ENCODE data around the gene INO80.
"Not testable (repeated sequence)": the region's sequence is repeated elsewhere in the genome, so short reads cannot be mapped to it uniquely, and the experiment has no call there.

INO80 gene

DNA sequence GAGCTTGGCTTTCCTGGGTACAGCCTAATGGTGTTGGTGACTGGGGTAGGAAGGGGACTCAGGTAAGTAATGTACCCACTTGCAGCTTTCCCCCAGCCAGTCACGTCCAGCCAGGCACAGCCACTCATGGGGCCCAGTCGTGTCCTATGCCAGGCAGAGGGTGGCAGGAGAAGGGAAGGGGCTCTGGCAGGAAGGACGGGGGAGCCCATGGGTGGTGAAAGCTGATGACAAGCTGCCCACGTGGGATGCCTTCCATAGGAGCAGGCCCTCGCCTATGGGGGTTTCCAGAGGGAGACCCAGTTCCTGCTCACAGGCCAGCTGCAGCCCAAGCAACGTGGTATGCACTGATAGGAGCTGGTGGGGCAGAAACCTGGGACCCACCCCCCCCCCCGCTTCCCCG lies 152.1 kb downstream of the INO80 start:
- TF ChIP-seq, protein P1, sequence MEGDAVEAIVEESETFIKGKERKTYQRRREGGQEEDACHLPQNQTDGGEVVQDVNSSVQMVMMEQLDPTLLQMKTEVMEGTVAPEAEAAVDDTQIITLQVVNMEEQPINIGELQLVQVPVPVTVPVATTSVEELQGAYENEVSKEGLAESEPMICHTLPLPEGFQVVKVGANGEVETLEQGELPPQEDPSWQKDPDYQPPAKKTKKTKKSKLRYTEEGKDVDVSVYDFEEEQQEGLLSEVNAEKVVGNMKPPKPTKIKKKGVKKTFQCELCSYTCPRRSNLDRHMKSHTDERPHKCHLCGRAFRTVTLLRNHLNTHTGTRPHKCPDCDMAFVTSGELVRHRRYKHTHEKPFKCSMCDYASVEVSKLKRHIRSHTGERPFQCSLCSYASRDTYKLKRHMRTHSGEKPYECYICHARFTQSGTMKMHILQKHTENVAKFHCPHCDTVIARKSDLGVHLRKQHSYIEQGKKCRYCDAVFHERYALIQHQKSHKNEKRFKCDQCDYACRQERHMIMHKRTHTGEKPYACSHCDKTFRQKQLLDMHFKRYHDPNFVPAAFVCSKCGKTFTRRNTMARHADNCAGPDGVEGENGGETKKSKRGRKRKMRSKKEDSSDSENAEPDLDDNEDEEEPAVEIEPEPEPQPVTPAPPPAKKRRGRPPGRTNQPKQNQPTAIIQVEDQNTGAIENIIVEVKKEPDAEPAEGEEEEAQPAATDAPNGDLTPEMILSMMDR (IDR thresholded peaks at IDR 0.05; ENCODE audit: low read depth, low read length): no peak
- H3K4me3 ChIP-seq (ENCODE audit: low read depth, low read length): no peak overlapping the region

DNA sequence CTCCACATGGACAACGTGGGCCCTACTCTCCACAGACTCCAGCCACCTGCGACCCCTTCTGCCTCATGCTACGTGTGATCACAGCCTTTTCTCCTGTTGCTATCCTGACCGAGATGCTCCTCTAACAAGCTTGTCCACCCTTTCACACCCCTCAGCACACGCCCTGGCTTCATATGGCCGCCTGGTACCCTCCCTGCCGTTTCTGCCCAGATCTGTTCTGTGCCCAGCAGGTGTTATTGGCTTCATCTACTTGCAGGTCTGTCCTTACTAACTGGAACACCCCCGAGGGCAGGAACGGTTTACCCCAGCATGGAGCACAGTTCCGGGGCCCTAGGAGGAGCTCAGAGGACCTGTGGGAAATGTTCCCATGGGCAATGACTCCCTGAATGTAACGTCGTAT lies 152.9 kb downstream of the INO80 start:
- no peak overlapping the region for H3K4me3 ChIP-seq (ENCODE audit: low read depth, low read length)
- TF ChIP-seq, protein P1 (IDR thresholded peaks at IDR 0.05; ENCODE audit: low read depth, low read length): no peak

DNA sequence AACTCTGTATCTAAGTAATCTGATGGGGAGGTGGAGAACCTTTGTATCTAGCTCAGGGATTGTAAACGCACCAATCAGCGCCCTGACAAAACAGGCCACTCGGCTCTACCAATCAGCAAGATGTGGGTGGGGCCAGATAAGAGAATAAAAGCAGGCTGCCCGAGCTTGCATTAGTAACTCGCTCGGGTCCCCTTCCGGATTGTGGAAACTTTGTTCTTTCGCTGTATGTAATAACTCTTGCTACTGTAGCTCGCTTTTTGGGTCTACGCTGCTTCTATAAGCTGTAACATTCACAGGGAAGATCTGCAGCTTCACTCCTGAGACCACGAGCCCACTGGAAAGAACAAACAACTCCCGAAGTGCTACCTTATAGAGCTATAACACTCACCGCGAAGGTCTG lies 153.8 kb downstream of the INO80 start:
- not testable (repeated sequence) for H3K4me3 ChIP-seq (ENCODE audit: low read depth, low read length)

DNA sequence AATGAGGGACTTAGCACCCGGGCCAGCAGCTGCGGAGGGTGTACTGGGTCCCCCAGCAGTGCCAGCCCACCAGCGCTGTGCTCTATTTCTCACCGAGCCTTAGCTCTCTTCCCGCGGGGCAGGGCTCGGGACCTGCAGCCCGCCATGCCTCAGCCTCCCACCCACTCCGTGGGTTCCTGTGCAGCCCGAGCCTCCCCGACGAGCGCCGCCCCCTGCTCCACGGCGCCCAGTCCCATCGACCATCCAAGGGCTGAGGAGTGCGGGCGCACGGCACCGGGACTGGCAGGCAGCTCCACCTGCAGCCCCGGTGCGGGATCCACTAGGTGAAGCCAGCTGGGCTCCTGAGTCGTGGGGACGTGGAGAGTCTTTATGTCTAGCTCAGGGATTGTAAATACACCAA lies 154.3 kb downstream of the INO80 start:
- H3K4me3 ChIP-seq (ENCODE audit: low read depth, low read length): not testable (repeated sequence)

DNA sequence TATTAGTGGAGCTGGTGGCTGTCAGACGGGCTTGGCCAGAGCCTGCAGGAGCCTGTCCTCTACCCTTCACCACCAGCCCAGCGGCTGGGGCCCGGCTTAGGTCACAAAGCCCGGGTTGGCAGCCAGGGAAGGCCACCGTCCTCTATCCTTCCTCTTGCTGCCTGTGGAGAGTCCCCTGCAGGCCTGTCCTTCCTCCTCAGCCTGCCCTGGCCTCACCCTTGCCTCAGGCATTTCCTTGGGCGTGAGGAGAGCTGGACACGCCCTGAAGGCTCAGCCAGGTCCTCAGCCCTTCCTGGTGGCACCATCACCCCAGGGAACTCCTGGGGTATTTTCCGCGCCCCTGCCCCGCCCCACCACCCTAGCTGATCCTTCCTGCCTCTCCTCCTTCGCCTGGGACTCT lies 155.2 kb downstream of the INO80 start:
- TF ChIP-seq, protein P1 (IDR thresholded peaks at IDR 0.05; ENCODE audit: low read depth, low read length): no peak
- no peak overlapping the region for H3K4me3 ChIP-seq (ENCODE audit: low read depth, low read length)

DNA sequence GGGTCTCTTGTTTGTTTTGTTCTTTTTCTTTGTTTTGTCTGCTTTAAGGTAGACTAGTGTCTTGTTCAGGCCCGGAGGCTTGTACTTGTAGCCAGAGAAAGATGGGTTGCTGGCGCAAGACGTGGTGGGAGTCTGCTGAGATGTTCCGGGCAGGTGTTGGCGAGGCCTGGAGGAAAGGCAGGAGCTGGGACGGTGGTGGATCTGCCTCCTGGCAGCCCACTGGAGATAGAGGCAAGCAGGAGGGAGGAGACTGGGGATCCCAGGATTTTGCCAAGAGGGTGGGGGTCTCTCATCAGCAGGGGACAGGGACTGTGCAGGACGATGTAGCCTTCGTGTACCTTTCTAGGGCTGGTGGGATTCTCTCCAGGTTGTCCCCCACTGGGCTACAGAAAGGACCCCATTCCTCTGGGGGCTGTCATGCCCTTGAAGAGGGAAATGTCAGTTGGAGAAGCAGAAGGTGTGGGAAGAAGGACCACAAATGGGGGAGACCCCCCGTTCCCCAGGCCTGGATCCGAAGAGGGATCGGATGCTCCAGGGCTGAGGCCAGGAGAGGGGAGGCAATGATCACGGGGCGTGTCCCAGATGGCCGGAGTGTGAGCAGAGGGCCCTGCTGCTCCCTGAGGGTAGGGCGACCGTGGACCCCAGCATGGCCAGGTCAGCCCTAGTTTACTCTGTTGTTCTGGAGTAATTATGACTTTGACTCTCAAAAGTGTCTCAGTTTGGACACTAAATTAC lies 155.8 kb downstream of the INO80 start:
- TF ChIP-seq, protein P1 (IDR thresholded peaks at IDR 0.05; ENCODE audit: low read depth, low read length): no peak

DNA sequence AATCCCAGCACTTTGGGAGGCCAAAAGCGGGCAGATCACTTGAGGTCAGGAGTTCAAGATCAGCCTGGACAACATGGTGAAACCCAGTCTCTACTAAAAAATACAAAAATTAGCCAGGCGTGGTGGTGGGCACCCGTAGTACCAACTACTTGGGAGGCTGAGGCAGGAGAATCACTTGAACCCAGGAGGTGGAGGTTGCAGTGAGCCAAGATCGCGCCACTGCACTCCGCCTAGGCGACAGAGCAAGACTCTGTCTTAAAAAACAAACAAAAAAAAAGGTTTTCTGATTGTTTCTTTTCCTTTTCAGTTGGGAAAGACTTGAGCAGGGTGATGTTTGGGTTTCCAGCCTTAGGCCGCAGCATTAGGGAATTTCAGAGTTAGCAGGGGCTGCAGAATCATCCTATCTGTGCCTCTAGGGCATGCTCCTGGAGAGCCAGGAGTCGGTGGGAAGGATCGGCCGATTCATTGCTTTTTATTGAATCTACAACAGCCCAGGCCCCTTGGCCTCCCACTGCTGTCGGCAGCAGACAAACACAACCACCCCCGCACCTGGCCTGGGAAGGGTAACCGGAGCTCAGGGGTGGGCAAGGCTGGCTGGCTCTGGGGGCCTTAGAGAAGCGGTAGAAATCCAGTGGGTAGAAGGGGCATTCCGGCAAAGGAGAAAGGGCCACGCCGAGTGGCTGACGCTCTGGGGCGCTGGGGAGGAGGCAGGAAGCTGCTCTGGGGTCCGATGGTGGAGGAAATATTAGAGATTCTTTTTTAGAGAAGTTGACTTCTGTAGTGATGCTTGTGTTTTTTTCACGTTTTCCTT lies 156.5 kb downstream of the INO80 start:
- TF ChIP-seq, protein P1 (IDR thresholded peaks at IDR 0.05; ENCODE audit: low read depth, low read length): no peak
- no peak overlapping the region for H3K4me3 ChIP-seq (ENCODE audit: low read depth, low read length)

More for the DNA sequence above, 155.8 kb downstream of the INO80 start:
- no peak overlapping the region for H3K4me3 ChIP-seq (ENCODE audit: low read depth, low read length)

DNA sequence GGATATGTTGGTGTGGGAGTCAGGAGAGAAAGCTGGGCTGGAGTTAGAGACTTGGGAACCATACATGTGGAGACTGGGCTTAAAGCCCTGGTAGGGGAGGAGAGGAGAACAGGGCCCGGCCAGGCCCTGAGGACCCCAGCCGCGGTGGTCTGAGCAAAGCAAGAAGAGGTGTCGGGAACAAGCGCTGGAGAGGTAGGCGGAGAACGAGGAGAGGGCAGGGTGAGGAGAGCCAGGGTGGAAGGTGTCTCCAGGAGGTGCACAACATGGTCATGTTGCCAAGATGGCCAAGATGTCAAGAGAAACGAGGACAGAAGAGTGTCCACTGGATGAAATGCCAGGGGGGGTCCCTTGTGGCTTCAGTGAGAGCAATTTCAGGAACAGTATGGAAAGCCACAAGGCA lies 157.4 kb downstream of the INO80 start:
- TF ChIP-seq, protein P1 (IDR thresholded peaks at IDR 0.05; ENCODE audit: low read depth, low read length): no peak
- H3K4me3 ChIP-seq (ENCODE audit: low read depth, low read length): no peak overlapping the region

All from WI38 (cell line).